H1 (cell line): Measurements from ENCODE around the gene KCNC1. TPM values are rescaled to one million over a fixed set of nuclear protein-coding genes. Genes with fewer than 3 reads are reported as not detected.

ENCODE experiments used
- KDM1A ChIP-seq: fragments of 200-600, 300-600 bp; sonication (generic); IDR thresholded peaks from 2 replicates; pipeline ENCODE4 v1.7.1; 2016; ENCODE audit warnings: mild to moderate bottlenecking, low read length, borderline replicate concordance
- MAX ChIP-seq: IDR thresholded peaks from 2 replicates; pipeline ENCODE4 v1.6.1; 2012; ENCODE audit warnings: inconsistent platforms
- RNF2 ChIP-seq: fragments of 200-900, 300-1000 bp; sonication (generic); IDR thresholded peaks from 2 replicates; pipeline ENCODE4 v1.7.1; 2016; ENCODE audit warnings: borderline replicate concordance, low read depth, mild to moderate bottlenecking, antibody characterized with exemption, low read length; ENCODE audit not compliant: poor library complexity, severe bottlenecking; ENCODE audit errors: missing control alignments
- SUZ12 ChIP-seq: fragments of 200-600 bp; sonication (generic); IDR thresholded peaks from 2 replicates; pipeline ENCODE4 v1.6.1; 2012; ENCODE audit warnings: mild to moderate bottlenecking, inconsistent platforms, low read length, moderate library complexity, mixed read lengths
- TEAD4 ChIP-seq: IDR thresholded peaks from 2 replicates; pipeline ENCODE4 v1.6.1; 2012; ENCODE audit warnings: low read depth, low read length, inconsistent platforms, mixed read lengths
- polyA plus RNA-seq, 7 experiments: library from polyadenylated mRNA; depleted of rRNA in 3 of 7; stranded (reverse) in 5 of 7; unstranded in 2 of 7; fragments of >200 nt in 5 of 7; fragments of 200-250 nt in 2 of 7; gene quantifications; 1 replicate in 5 of 7; 2 replicates in 1 of 7; 4 replicates in 1 of 7; pipeline versions ENCODE4 v1.2.1 to v1.2.3, GENCODE V29; 2011 to 2013; ENCODE audit warnings: missing spikeins in 2 of 7, mixed read lengths in 2 of 7
- total RNA-seq: library from RNA; stranded (reverse); fragmentation: NEBNext Ultra II Directional; extraction: Animal tissue kit (Norgen Biotek cat#: 25700); gene quantifications from 2 replicates; pipeline ENCODE4 v1.2.1, GENCODE V29; 2021

KCNC1 gene
- total and polyA plus RNA-seq, 2 of the 8 experiments (the other 6 are each of a cell fraction or from before 2014, with no cell fraction given) = 0.11 to 0.26 TPM

GRCh38 chr11:17735818-17736578 lies 1.4 kb downstream of the KCNC1 start (continued):
- no peak for TF ChIP-seq RNF2
- TF ChIP-seq MAX = peak; percentile 100
- TF ChIP-seq KDM1A = peak; percentile 57; the same call in 1 of the 2 replicates
- peak; percentile 72; the same call in 1 of the 2 replicates for TF ChIP-seq SUZ12
- TF ChIP-seq TEAD4 = peak; percentile 30; the same call in 1 of the 2 replicates
- TF ChIP-seq, all 59 proteins: peak for 9
